Hepatocyte (in vitro differentiated cells): Measurements from ENCODE around the gene NPM3.

Experiments used
- EZH2 ChIP-seq: fragments of 200-600 bp; sonication (generic); IDR thresholded peaks from 2 replicates; pipeline ENCODE4 v1.6.1; 2016; ENCODE audit warnings: antibody characterized with exemption, mild to moderate bottlenecking, borderline replicate concordance
- TF ChIP-seq, protein P1 (sequence below): fragments of 200-600 bp; sonication (generic); IDR thresholded peaks from 2 replicates; pipeline ENCODE4 v1.5.1; 2016; ENCODE audit warnings: antibody characterized with exemption, mild to moderate bottlenecking; ENCODE audit not compliant: poor library complexity

DNA sequence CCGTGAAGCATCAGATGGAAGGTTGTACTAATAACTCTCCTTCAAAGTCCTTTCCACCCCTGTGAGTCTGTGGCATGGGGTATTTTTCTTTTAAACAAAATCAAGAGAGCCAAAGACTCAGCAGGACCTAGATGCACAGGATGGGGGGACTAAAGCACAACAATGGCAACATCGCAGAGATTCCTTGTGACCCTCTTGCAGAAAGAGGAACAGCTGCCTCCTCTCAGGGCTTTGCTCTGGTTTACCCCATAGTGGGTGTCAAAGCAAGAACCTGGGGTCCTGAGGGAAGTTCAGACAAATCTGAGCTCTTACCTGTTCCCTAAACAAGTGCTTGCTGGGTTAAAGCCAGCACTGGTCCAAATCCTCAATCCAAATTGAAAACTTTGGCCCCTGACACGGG lies 46.6 kb downstream of the NPM3 start:
- TF ChIP-seq EZH2, result no peak
- TF ChIP-seq, protein P1, sequence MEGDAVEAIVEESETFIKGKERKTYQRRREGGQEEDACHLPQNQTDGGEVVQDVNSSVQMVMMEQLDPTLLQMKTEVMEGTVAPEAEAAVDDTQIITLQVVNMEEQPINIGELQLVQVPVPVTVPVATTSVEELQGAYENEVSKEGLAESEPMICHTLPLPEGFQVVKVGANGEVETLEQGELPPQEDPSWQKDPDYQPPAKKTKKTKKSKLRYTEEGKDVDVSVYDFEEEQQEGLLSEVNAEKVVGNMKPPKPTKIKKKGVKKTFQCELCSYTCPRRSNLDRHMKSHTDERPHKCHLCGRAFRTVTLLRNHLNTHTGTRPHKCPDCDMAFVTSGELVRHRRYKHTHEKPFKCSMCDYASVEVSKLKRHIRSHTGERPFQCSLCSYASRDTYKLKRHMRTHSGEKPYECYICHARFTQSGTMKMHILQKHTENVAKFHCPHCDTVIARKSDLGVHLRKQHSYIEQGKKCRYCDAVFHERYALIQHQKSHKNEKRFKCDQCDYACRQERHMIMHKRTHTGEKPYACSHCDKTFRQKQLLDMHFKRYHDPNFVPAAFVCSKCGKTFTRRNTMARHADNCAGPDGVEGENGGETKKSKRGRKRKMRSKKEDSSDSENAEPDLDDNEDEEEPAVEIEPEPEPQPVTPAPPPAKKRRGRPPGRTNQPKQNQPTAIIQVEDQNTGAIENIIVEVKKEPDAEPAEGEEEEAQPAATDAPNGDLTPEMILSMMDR, result no peak
